Uterus (tissue), 2 donors: Measurements from ENCODE around the gene DIO3.

ENCODE experiments used
- POLR2A ChIP-seq, 2 donors: fragments of 450-650 bp; IDR thresholded peaks; one replicate each; pipeline ENCODE4 v1.6.1; 2016; ENCODE audit warnings: antibody characterized with exemption in 2 of 2, mild to moderate bottlenecking in 1 of 2, moderate library complexity in 1 of 2
- TF ChIP-seq, protein P1 (sequence below), 4 experiments: fragments of 200-600 bp in 2 of 4; fragments of 450-650 bp in 2 of 4; sonication (generic) in 2 of 4; IDR thresholded peaks; one replicate each; pipeline ENCODE4 v1.5.1; 2016 to 2019; ENCODE audit warnings: antibody characterized with exemption in 4 of 4, mild to moderate bottlenecking in 2 of 4, moderate library complexity in 1 of 4

DNA sequence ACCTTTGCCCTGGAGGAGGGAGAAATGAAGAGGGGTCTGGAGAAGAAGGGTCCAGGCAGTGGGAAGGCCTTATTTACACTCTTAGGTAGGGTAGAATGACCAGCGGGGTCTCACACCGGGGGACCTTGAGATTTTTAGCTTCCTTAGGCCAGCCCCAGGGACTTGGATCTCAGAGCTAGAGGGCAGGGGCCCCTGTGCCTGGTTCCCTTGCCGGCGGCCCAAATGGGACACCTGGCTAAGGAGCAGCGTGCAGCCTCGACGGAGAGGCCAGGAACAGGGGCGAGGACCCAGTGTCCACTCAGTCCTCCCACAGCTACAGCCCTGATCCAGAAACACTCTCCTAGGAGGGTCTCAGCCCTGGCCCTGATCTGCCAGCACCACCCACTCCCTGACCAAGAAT, 41.8 kb downstream of the DIO3 start:
- TF ChIP-seq POLR2A (IDR thresholded peaks at IDR 0.05): no peak
- TF ChIP-seq, protein P1, sequence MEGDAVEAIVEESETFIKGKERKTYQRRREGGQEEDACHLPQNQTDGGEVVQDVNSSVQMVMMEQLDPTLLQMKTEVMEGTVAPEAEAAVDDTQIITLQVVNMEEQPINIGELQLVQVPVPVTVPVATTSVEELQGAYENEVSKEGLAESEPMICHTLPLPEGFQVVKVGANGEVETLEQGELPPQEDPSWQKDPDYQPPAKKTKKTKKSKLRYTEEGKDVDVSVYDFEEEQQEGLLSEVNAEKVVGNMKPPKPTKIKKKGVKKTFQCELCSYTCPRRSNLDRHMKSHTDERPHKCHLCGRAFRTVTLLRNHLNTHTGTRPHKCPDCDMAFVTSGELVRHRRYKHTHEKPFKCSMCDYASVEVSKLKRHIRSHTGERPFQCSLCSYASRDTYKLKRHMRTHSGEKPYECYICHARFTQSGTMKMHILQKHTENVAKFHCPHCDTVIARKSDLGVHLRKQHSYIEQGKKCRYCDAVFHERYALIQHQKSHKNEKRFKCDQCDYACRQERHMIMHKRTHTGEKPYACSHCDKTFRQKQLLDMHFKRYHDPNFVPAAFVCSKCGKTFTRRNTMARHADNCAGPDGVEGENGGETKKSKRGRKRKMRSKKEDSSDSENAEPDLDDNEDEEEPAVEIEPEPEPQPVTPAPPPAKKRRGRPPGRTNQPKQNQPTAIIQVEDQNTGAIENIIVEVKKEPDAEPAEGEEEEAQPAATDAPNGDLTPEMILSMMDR (IDR thresholded peaks at IDR 0.05): no peak
